GM10266 (cell line): ENCODE data around the gene AP4E1.
"Not testable (repeated sequence)": the region's sequence is repeated elsewhere in the genome, so short reads cannot be mapped to it uniquely, and the experiment has no call there.

ENCODE experiments used
- DNase-seq: peaks from one replicate; pipeline ENCODE4 v3.0.0; 2012; ENCODE audit errors: extremely low spot score
- CTCF ChIP-seq: IDR thresholded peaks from 2 replicates; pipeline ENCODE4 v1.5.1; 2012; ENCODE audit warnings: mild to moderate bottlenecking, low read depth; ENCODE audit not compliant: control insufficient read depth, insufficient read depth; ENCODE audit errors: missing control alignments

AP4E1 gene

GRCh38 chr15:51023499-51023898, 115.0 kb downstream of the AP4E1 start:
- no peak for TF ChIP-seq CTCF
- no peak for DNase-seq

- TF ChIP-seq CTCF: no peak
- no peak for DNase-seq
Measured at GRCh38 chr15:51024735-51025453, 116.4 kb downstream of the AP4E1 start.

GRCh38 chr15:51025454-51025846, 117.0 kb downstream of the AP4E1 start:
- no peak for TF ChIP-seq CTCF
- no peak for DNase-seq

- no peak for TF ChIP-seq CTCF
- no peak for DNase-seq
Measured at GRCh38 chr15:51030649-51031316, 122.3 kb downstream of the AP4E1 start.

- DNase-seq: not testable (repeated sequence)
Measured at GRCh38 chr15:51037474-51037873, 129.0 kb downstream of the AP4E1 start.

GRCh38 chr15:51038162-51038973, 129.9 kb downstream of the AP4E1 start:
- TF ChIP-seq CTCF: no peak
- no peak for DNase-seq

- no peak for TF ChIP-seq CTCF
- DNase-seq: no peak
Measured at GRCh38 chr15:51038974-51039319, 130.5 kb downstream of the AP4E1 start.
